HG03280 (cell line): ENCODE results near the gene ZNF19.
A peak's percentile ranks its signal among the peaks of the same experiment; 100 is the strongest.

Source experiments
- ATAC-seq: cut with Tn5 transposase; IDR thresholded peaks from one replicate; pipeline ENCODE4 v1.9.1; 2021; ENCODE audit warnings: mild to moderate bottlenecking, moderate library complexity; ENCODE audit not compliant: unreplicated experiment

ZNF19 gene

GRCh38 chr16:71491054-71491453 lies 1.9 kb upstream of the ZNF19 start:
- ATAC-seq: no peak

- ATAC-seq: no peak
Observed at GRCh38 chr16:71490361-71490760, 1.2 kb upstream of the ZNF19 start.

- peak; percentile 89 for ATAC-seq
Observed at GRCh38 chr16:71484006-71484893, 4.9 kb downstream of the ZNF19 start.

- no peak for ATAC-seq
Observed at GRCh38 chr16:71482569-71482968, 6.6 kb downstream of the ZNF19 start.

GRCh38 chr16:71480956-71481355 lies 8.2 kb downstream of the ZNF19 start:
- ATAC-seq: no peak

- ATAC-seq: no peak
Observed at GRCh38 chr16:71479420-71479819, 9.7 kb downstream of the ZNF19 start.

- ATAC-seq: no peak
Observed at GRCh38 chr16:71476457-71477124, 12.5 kb downstream of the ZNF19 start.

GRCh38 chr16:71474864-71475263 lies 14.3 kb downstream of the ZNF19 start:
- ATAC-seq: no peak

GRCh38 chr16:71473891-71474290 lies 15.2 kb downstream of the ZNF19 start:
- no peak for ATAC-seq

GRCh38 chr16:71472931-71473330 lies 16.2 kb downstream of the ZNF19 start:
- ATAC-seq: no peak

GRCh38 chr16:71472051-71472450 lies 17.1 kb downstream of the ZNF19 start:
- ATAC-seq: no peak

- ATAC-seq: no peak
Observed at GRCh38 chr16:71467810-71468209, 21.3 kb downstream of the ZNF19 start.

- no peak for ATAC-seq
Observed at GRCh38 chr16:71464231-71464630, 24.9 kb downstream of the ZNF19 start.

GRCh38 chr16:71461686-71462648 lies 27.2 kb downstream of the ZNF19 start, which contains the start of gene ZNF23:
TSS of gene ZNF23 (minus strand) at chr16:71462247. CDS start at chr16:71456796, 5,451 bp downstream.
- ATAC-seq: peak; percentile 99

GRCh38 chr16:71460941-71461340 lies 28.2 kb downstream of the ZNF19 start:
- no peak for ATAC-seq

GRCh38 chr16:71460236-71460635 lies 28.9 kb downstream of the ZNF19 start:
- ATAC-seq: no peak

GRCh38 chr16:71459510-71459909 lies 29.6 kb downstream of the ZNF19 start:
- no peak for ATAC-seq

GRCh38 chr16:71456801-71457200 lies 32.3 kb downstream of the ZNF19 start:
- ATAC-seq: no peak

GRCh38 chr16:71453036-71453435 lies 36.1 kb downstream of the ZNF19 start:
- ATAC-seq: no peak

GRCh38 chr16:71449020-71449419 lies 40.1 kb downstream of the ZNF19 start:
- ATAC-seq: no peak

GRCh38 chr16:71448274-71448866 lies 40.8 kb downstream of the ZNF19 start:
- ATAC-seq: no peak
